Thyroid gland (tissue), 4 donors: ENCODE data around the gene SNX10.

Source experiments
- CTCF ChIP-seq, 6 experiments: fragments of 200-600 bp in 3 of 6; fragments of 450-650 bp in 3 of 6; sonication (generic) in 3 of 6; IDR thresholded peaks; one replicate each; pipeline ENCODE4 v1.5.1; 2016 to 2019; ENCODE audit warnings: antibody characterized with exemption in 6 of 6, mild to moderate bottlenecking in 2 of 6, inconsistent platforms in 1 of 6, moderate library complexity in 1 of 6
- POLR2A ChIP-seq, 2 donors: fragments of 450-650 bp; IDR thresholded peaks; one replicate each; pipeline ENCODE4 v1.6.1; 2017; ENCODE audit warnings: antibody characterized with exemption in 2 of 2, mild to moderate bottlenecking in 2 of 2, moderate library complexity in 1 of 2

DNA sequence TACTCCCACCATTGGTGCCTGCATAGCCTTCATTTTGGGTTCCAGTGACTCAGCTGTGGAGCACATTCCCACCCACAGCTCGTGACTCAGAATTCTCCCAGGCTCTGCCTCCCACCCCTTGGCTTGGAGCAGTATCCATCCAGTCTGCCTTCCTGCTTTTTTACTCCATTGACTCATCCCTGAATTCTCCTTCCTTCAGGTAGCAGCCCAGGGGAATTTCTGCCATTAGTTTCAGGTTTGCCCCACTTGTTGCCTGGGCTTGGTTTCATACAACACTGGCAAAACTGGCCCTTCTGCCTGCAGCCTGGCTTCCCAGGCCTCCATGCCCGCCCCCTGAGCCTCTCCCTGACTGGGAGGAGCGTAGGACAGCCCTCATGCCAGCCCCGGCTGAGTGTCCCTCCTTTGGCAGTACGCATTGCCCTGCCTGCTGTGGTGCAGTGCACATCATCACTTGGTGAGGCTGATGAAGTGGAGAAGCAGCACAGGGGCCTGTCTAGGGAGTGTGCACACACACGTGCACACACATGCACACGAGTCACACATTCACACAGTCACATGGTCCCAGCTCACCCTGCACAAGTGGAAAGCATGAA is 55.0 kb downstream of the SNX10 start:
- TF ChIP-seq CTCF (IDR thresholded peaks at IDR 0.05) (no peak), POLR2A (IDR thresholded peaks at IDR 0.05) (no peak)
